NCI-H146 treated with DMSO at 0.1 percent for 48 hours (cell line): ENCODE results near the gene ZFP64.
"Not testable (repeated sequence)": the region's sequence is repeated elsewhere in the genome, so short reads cannot be mapped to it uniquely, and the experiment has no call there.

ENCODE experiments used
- DNase-seq: peaks from one replicate; lab custom pipeline; 2025; ENCODE audit not compliant: unreplicated experiment; lab: John Stamatoyannopoulos, UW

The ZFP64 gene

GRCh38 chr20:52204136-52204535, 12.6 kb upstream of the ZFP64 start:
- DNase-seq = no peak

- peak; percentile 81 for DNase-seq
Observed at GRCh38 chr20:52201395-52201794, 9.8 kb upstream of the ZFP64 start.

- peak; percentile 22 for DNase-seq
Observed at GRCh38 chr20:52200870-52201269, 9.3 kb upstream of the ZFP64 start.

- no peak for DNase-seq
Observed at GRCh38 chr20:52196845-52197244, 5.3 kb upstream of the ZFP64 start.

- DNase-seq = no peak
Observed at GRCh38 chr20:52193886-52194545, 2.4 kb upstream of the ZFP64 start.

GRCh38 chr20:52193133-52193532, 1.6 kb upstream of the ZFP64 start:
- no peak for DNase-seq

- DNase-seq = not testable (repeated sequence)
Observed at GRCh38 chr20:52192719-52193007, 1.1 kb upstream of the ZFP64 start.

GRCh38 chr20:52191916-52192718, 538 bp upstream of the ZFP64 start:
- DNase-seq = peak; percentile 67

GRCh38 chr20:52190437-52191131, 995 bp downstream of the ZFP64 start:
- peak; percentile 9 for DNase-seq

GRCh38 chr20:52181766-52182165, 9.8 kb downstream of the ZFP64 start:
- DNase-seq = no peak

- no peak for DNase-seq
Observed at GRCh38 chr20:52180180-52180840, 11.3 kb downstream of the ZFP64 start.

- no peak for DNase-seq
Observed at GRCh38 chr20:52179331-52180179, 12.0 kb downstream of the ZFP64 start.

- DNase-seq = no peak
Observed at GRCh38 chr20:52178691-52179090, 12.9 kb downstream of the ZFP64 start.

GRCh38 chr20:52175840-52176239, 15.7 kb downstream of the ZFP64 start:
- DNase-seq = no peak

- DNase-seq = no peak
Observed at GRCh38 chr20:52172392-52173047, 19.1 kb downstream of the ZFP64 start.

GRCh38 chr20:52171025-52171424, 20.6 kb downstream of the ZFP64 start:
- no peak for DNase-seq

- DNase-seq = no peak
Observed at GRCh38 chr20:52168116-52168515, 23.5 kb downstream of the ZFP64 start.

- no peak for DNase-seq
Observed at GRCh38 chr20:52167232-52167840, 24.2 kb downstream of the ZFP64 start.

- DNase-seq = no peak
Observed at GRCh38 chr20:52166150-52166549, 25.4 kb downstream of the ZFP64 start.
